ENCODE results near the gene HTR7.

DNA sequence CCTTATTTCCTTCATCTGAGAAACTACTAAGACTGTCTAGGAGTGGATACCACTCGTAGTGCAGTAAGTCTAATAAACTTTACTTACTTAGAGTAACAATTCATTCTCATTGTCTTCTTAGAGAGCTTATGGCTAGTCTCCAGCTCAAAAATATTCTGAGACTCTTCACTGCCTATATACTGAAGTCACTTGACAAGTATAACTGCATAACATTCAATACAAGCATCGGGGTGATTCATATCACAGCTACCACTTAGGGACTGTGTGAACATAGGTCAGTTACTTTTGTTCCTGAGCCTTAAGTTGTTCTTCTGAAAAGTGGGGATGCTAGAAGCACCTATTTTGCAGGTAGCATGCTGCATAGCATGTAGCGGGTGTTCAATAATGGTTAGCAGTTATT is 111.0 kb downstream of the HTR7 start:
- TF ChIP-seq SMC3 (IDR thresholded peaks at IDR 0.05) (no peak), CHD2 (IDR thresholded peaks at IDR 0.05; ENCODE audit: low read length, partially characterized antibody) (no peak)

All from A549 (cell line).